H1 (cell line): ENCODE data around the gene LHFPL3. TPM values are rescaled to one million over a fixed set of nuclear protein-coding genes. Genes with fewer than 3 reads are reported as not detected.

Source experiments
- CTCF ChIA-PET: fragments of 300-600 bp; sonication (Branson Sonifier 250); formaldehyde crosslinking; loops from one replicate; lab custom pipeline; 2021; ENCODE audit not compliant: partially characterized antibody; lab: Charles Lee
- POLR2A ChIA-PET: fragments of 300-600 bp; sonication (Branson Sonifier 250); formaldehyde crosslinking; loops from one replicate; lab custom pipeline; 2021; ENCODE audit warnings: inconsistent platforms; ENCODE audit not compliant: partially characterized antibody; lab: Charles Lee
- DNase-seq, 2 experiments: peaks; one replicate each; pipeline versions ENCODE4 v3.0.0 to v3.0.0-alpha.2; 2010 to 2022; ENCODE audit warnings: low spot score in 2 of 2, low read depth in 1 of 2, mixed read lengths in 1 of 2
- FAIRE-seq: peaks from 2 replicates; lab custom pipeline; 2011; peaks lifted over from hg19 to GRCh38; lab: Jason Lieb, UNC
- H2AFZ ChIP-seq: 2 replicates; pipeline ENCODE4 v1.8.1; 2012; ENCODE audit warnings: low read length, inconsistent platforms
- H2AK5ac ChIP-seq: 2 replicates; pipeline ENCODE4 v1.6.1; 2013; ENCODE audit warnings: low read depth, low read length
- H2BK120ac ChIP-seq: replicated peaks from 2 replicates; pipeline ENCODE3; 2013; ENCODE audit warnings: low read depth, low read length, inconsistent platforms
- H2BK12ac ChIP-seq: 2 replicates; pipeline ENCODE4 v1.6.1; 2013; ENCODE audit warnings: low read depth, low read length
- H2BK15ac ChIP-seq: 2 replicates; pipeline ENCODE4 v1.6.1; 2013; ENCODE audit warnings: low read length
- H2BK20ac ChIP-seq: 2 replicates; pipeline ENCODE4 v1.6.1; 2013; ENCODE audit warnings: low read length
- H2BK5ac ChIP-seq: 2 replicates; pipeline ENCODE4 v1.6.1; 2013; ENCODE audit warnings: low read depth, low read length
- H3K14ac ChIP-seq: 2 replicates; pipeline ENCODE4 v1.6.1; 2013; ENCODE audit warnings: inconsistent platforms; ENCODE audit not compliant: insufficient read length
- H3K18ac ChIP-seq: 2 replicates; pipeline ENCODE4 v1.6.1; 2013; ENCODE audit warnings: low read length; ENCODE audit errors: extremely low read depth
- H3K23ac ChIP-seq: 2 replicates; pipeline ENCODE4 v1.6.1; 2013; ENCODE audit warnings: inconsistent platforms; ENCODE audit not compliant: insufficient read length
- H3K23me2 ChIP-seq: 2 replicates; pipeline ENCODE4 v1.6.1; 2013; ENCODE audit warnings: low read depth, low read length
- H3K27ac ChIP-seq: 2 replicates; pipeline ENCODE4 v1.6.1; 2011; ENCODE audit warnings: low read depth, low read length, inconsistent platforms
- H3K27me3 ChIP-seq, 4 experiments: replicated peaks in 1 of 4; 1 replicate in 1 of 4; 2 replicates in 3 of 4; pipeline versions ENCODE4 v1.6.1 to v1.8.1; 2011 to 2013; ENCODE audit warnings: low read length in 3 of 4, mild to moderate bottlenecking in 3 of 4, inconsistent platforms in 2 of 4, mixed read lengths in 2 of 4, moderate library complexity in 1 of 4; ENCODE audit not compliant: control insufficient read depth in 3 of 4, insufficient read depth in 3 of 4; ENCODE audit errors: extremely low read depth in 1 of 4
- H3K36me3 ChIP-seq, 4 experiments: 2 replicates each; pipeline versions ENCODE4 v1.6.1 to v1.8.1; 2011 to 2013; ENCODE audit warnings: mild to moderate bottlenecking in 4 of 4, low read length in 3 of 4, moderate library complexity in 2 of 4, control low read depth in 1 of 4, inconsistent platforms in 1 of 4; ENCODE audit not compliant: insufficient read depth in 4 of 4, control insufficient read depth in 2 of 4
- H3K4ac ChIP-seq: replicated peaks from 2 replicates; pipeline ENCODE3; 2013; ENCODE audit warnings: low read length, low read depth, mixed read lengths, inconsistent platforms; ENCODE audit not compliant: insufficient read length
- H3K4me1 ChIP-seq, 4 experiments: replicated peaks in 1 of 4; 1 replicate in 1 of 4; 2 replicates in 3 of 4; pipeline versions ENCODE4 v1.6.1 to v1.8.1; 2011 to 2013; ENCODE audit warnings: low read length in 3 of 4, inconsistent platforms in 2 of 4, mixed read lengths in 1 of 4; ENCODE audit not compliant: insufficient read depth in 4 of 4, control insufficient read depth in 3 of 4
- H3K4me2 ChIP-seq, 2 experiments: 2 replicates each; pipeline versions ENCODE4 v1.6.1 to v1.8.1; 2011 to 2013; ENCODE audit warnings: low read depth in 2 of 2, low read length in 2 of 2, control low read depth in 1 of 2, inconsistent platforms in 1 of 2, mild to moderate bottlenecking in 1 of 2; ENCODE audit not compliant: insufficient read depth in 1 of 2
- H3K4me3 ChIP-seq, 4 experiments: fragments of 200-600, 300-600 bp in 1 of 4; sonication (generic), shearing (Covaris generic), sonication (Bioruptor Twin) in 1 of 4; 2 replicates each; pipeline versions ENCODE4 v1.5.1 to v1.8.1; 2011 to 2016; ENCODE audit warnings: low read length in 4 of 4, low read depth in 3 of 4, control low read depth in 2 of 4, inconsistent platforms in 2 of 4, mild to moderate bottlenecking in 2 of 4, mixed read lengths in 1 of 4, moderate library complexity in 1 of 4; ENCODE audit not compliant: insufficient read depth in 2 of 4; ENCODE audit errors: extremely low read depth in 1 of 4
- H3K56ac ChIP-seq: replicated peaks from 2 replicates; pipeline ENCODE3; 2013; ENCODE audit warnings: low read depth, mild to moderate bottlenecking, mixed read lengths, low read length, inconsistent platforms; ENCODE audit not compliant: insufficient read length
- H3K79me1 ChIP-seq: 2 replicates; pipeline ENCODE4 v1.6.1; 2013; ENCODE audit warnings: low read depth, low read length, control low read depth
- H3K79me2 ChIP-seq, 2 experiments: 2 replicates each; pipeline versions ENCODE4 v1.6.1 to v1.8.1; 2012 to 2013; ENCODE audit warnings: low read length in 2 of 2, mild to moderate bottlenecking in 2 of 2, inconsistent platforms in 1 of 2; ENCODE audit not compliant: insufficient read depth in 2 of 2, control insufficient read depth in 1 of 2
- H3K9ac ChIP-seq, 4 experiments: replicated peaks in 1 of 4; 1 replicate in 1 of 4; 2 replicates in 3 of 4; pipeline versions ENCODE4 v1.6.1 to v1.8.1; 2011 to 2013; ENCODE audit warnings: low read depth in 3 of 4, low read length in 3 of 4, control low read depth in 2 of 4, mild to moderate bottlenecking in 2 of 4, moderate library complexity in 2 of 4, inconsistent platforms in 1 of 4; ENCODE audit errors: extremely low read depth in 1 of 4
- H3K9me3 ChIP-seq, 2 experiments: 2 replicates each; pipeline versions ENCODE4 v1.6.1 to v1.8.1; 2012 to 2013; ENCODE audit warnings: mild to moderate bottlenecking in 2 of 2, moderate library complexity in 2 of 2, control low read depth in 1 of 2, inconsistent platforms in 1 of 2, low read depth in 1 of 2, low read length in 1 of 2, mixed read lengths in 1 of 2; ENCODE audit not compliant: insufficient read depth in 2 of 2
- H4K20me1 ChIP-seq, 2 experiments: replicated peaks in 1 of 2; 2 replicates each; pipeline versions ENCODE3 to v1.8.1; 2011 to 2013; ENCODE audit warnings: inconsistent platforms in 2 of 2, low read length in 2 of 2, mild to moderate bottlenecking in 1 of 2; ENCODE audit not compliant: insufficient read depth in 2 of 2, control insufficient read depth in 1 of 2
- H4K5ac ChIP-seq: 2 replicates; pipeline ENCODE4 v1.6.1; 2013; ENCODE audit warnings: low read length, low read depth, mixed read lengths, inconsistent platforms; ENCODE audit not compliant: insufficient read length
- H4K8ac ChIP-seq: 2 replicates; pipeline ENCODE4 v1.8.0; 2013; ENCODE audit warnings: mild to moderate bottlenecking, moderate library complexity, low read length, inconsistent platforms; ENCODE audit not compliant: insufficient read depth; ENCODE audit errors: extremely low read depth
- H4K91ac ChIP-seq: replicated peaks from 2 replicates; pipeline ENCODE3; 2013; ENCODE audit warnings: low read length, mixed read lengths, inconsistent platforms; ENCODE audit not compliant: insufficient read length
- SP2 ChIP-seq: IDR thresholded peaks from 2 replicates; pipeline ENCODE4 v1.6.1; 2012; ENCODE audit warnings: mild to moderate bottlenecking, low read length, inconsistent platforms
- WGBS, 2 experiments: shearing (Covaris generic) in 1 of 2; methylation state at CpG; one replicate each; pipeline versions ENCODE4 v1.1.6 to v1.1.7; 2013 to 2015; ENCODE audit warnings: low lambda C conversion rate in 2 of 2, mixed read lengths in 2 of 2, inconsistent platforms in 1 of 2, low coverage in 1 of 2, missing lambda C conversion rate in 1 of 2; ENCODE audit not compliant: insufficient replicate concordance in 2 of 2, insufficient coverage in 1 of 2, insufficient read length in 1 of 2; ENCODE audit errors: extremely low coverage in 1 of 2, missing lambda C conversion rate in 1 of 2; 5-methylcytosine and 5-hydroxymethylcytosine counted together
- polyA plus RNA-seq, 7 experiments: library from polyadenylated mRNA; depleted of rRNA in 3 of 7; stranded (reverse) in 5 of 7; unstranded in 2 of 7; fragments of >200 nt in 5 of 7; fragments of 200-250 nt in 2 of 7; gene quantifications; 1 replicate in 5 of 7; 2 replicates in 1 of 7; 4 replicates in 1 of 7; pipeline versions ENCODE4 v1.2.1 to v1.2.3, GENCODE V29; 2011 to 2013; ENCODE audit warnings: missing spikeins in 2 of 7, mixed read lengths in 2 of 7
- total RNA-seq: library from RNA; stranded (reverse); fragmentation: NEBNext Ultra II Directional; extraction: Animal tissue kit (Norgen Biotek cat#: 25700); gene quantifications from 2 replicates; pipeline ENCODE4 v1.2.1, GENCODE V29; 2021

Gene LHFPL3
- total and polyA plus RNA-seq, 2 of the 8 experiments (the other 6 are each of a cell fraction or from before 2014, with no cell fraction given): 0.24 to 0.50 TPM

DNA sequence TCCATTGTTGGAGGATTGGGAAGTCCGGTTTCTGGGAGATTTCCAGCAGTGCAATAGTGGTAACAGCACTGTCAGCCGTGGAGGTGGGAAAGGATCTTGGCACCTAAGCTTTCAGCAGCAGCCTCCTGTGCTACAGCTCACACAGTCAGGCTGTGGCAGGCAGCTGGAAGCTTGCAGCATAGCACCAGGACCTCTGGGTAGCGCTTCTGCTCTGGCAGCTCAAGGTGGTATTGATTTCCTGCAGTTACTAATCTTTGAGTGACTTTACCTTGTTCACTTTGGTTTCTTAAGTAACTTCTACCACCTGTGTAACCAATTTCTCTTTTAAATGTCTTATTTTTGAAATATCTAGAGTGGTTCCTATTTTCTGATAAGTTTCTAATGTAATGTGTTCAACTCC is 130.5 kb downstream of the LHFPL3 start:
- Histone ChIP-seq H4K8ac (no peak overlapping the region), H3K4me3 (no peak overlapping the region), H2BK120ac (no peak overlapping the region), H4K20me1 (no peaks in the 10 kb centered on the region), H4K91ac (no peak overlapping the region), H3K9me3 (peaks cover 17 to 21% of the 10 kb centered on the region in 2 experiments; a peak in 3 of 4 replicates), H3K4me2 (no peak overlapping the region), H3K36me3 (no peaks in the 10 kb centered on the region), H3K4me1 (no peaks in the 10 kb centered on the region), H2AFZ (no peak overlapping the region), H3K23me2 (no peaks in the 10 kb centered on the region), H3K27me3 (peaks cover 0 to 4% (median 0%) of the 10 kb centered on the region in 4 experiments; a peak in 1 of 7 replicates), H3K79me2 (no peaks in the 10 kb centered on the region), H3K14ac (no peak overlapping the region), H3K4ac (no peak overlapping the region), H2BK20ac (no peak overlapping the region), H3K79me1 (no peaks in the 10 kb centered on the region), H2BK5ac (no peak overlapping the region), H2BK15ac (no peak overlapping the region), H3K56ac (no peak overlapping the region), H4K5ac (no peak overlapping the region), H3K27ac (no peak overlapping the region), H2BK12ac (no peak overlapping the region), H3K23ac (no peak overlapping the region), H3K9ac (no peak overlapping the region), H2AK5ac (no peak overlapping the region), H3K18ac (no peak overlapping the region)
- FAIRE-seq (no peak), DNase-seq (no peak)
- ChIA-PET CTCF (no interaction called here), POLR2A (no interaction called here)
- no peak for TF ChIP-seq SP2
- WGBS, 2 experiments: 77% methylated on average over 3 of the region's 3 CpGs; no CpG with 5 or more reads in 1 of the 2 experiments
